Measurements from ENCODE around the gene CREB3L4.
"Not testable (repeated sequence)": the region's sequence is repeated elsewhere in the genome, so short reads cannot be mapped to it uniquely, and the experiment has no call there.

Gene CREB3L4

GRCh38 chr1:154000420-154000819 is 32.7 kb downstream of the CREB3L4 start:
- Histone ChIP-seq H3K9me3 (ENCODE audit: control insufficient read depth, insufficient read depth, low read length) (no peaks in the 10 kb centered on the region), H3K36me3 (ENCODE audit: insufficient read depth, low read length) (no peaks in the 10 kb centered on the region), H3K9ac (ENCODE audit: low read depth, low read length) (no peak overlapping the region), H3K4me1 (ENCODE audit: insufficient read depth, low read length) (no peaks in the 10 kb centered on the region)

- H3K4me1 ChIP-seq (ENCODE audit: insufficient read depth, low read length) = no peaks in the 10 kb centered on the region
- H3K36me3 ChIP-seq (ENCODE audit: insufficient read depth, low read length) = no peaks in the 10 kb centered on the region
- no peak overlapping the region for H3K9ac ChIP-seq (ENCODE audit: low read depth, low read length)
- H3K9me3 ChIP-seq (ENCODE audit: control insufficient read depth, insufficient read depth, low read length) = no peaks in the 10 kb centered on the region
Observed at GRCh38 chr1:154006136-154006535, 38.4 kb downstream of the CREB3L4 start.

- no peaks in the 10 kb centered on the region for H3K36me3 ChIP-seq (ENCODE audit: insufficient read depth, low read length)
- H3K9ac ChIP-seq (ENCODE audit: low read depth, low read length) = no peak overlapping the region
- no peaks in the 10 kb centered on the region for H3K4me1 ChIP-seq (ENCODE audit: insufficient read depth, low read length)
- no peaks in the 10 kb centered on the region for H3K9me3 ChIP-seq (ENCODE audit: control insufficient read depth, insufficient read depth, low read length)
Observed at GRCh38 chr1:154012129-154012528, 44.4 kb downstream of the CREB3L4 start.

GRCh38 chr1:154012543-154012942 is 44.8 kb downstream of the CREB3L4 start:
- not testable (repeated sequence) for H3K4me1 ChIP-seq (ENCODE audit: insufficient read depth, low read length); H3K36me3 ChIP-seq (ENCODE audit: insufficient read depth, low read length); H3K9me3 ChIP-seq (ENCODE audit: control insufficient read depth, insufficient read depth, low read length); H3K9ac ChIP-seq (ENCODE audit: low read depth, low read length)

GRCh38 chr1:154014154-154014907 is 46.6 kb downstream of the CREB3L4 start:
- H3K36me3 ChIP-seq (ENCODE audit: insufficient read depth, low read length) = no peaks in the 10 kb centered on the region
- no peaks in the 10 kb centered on the region for H3K9me3 ChIP-seq (ENCODE audit: control insufficient read depth, insufficient read depth, low read length)
- H3K4me1 ChIP-seq (ENCODE audit: insufficient read depth, low read length) = no peaks in the 10 kb centered on the region
- H3K9ac ChIP-seq (ENCODE audit: low read depth, low read length) = no peak overlapping the region

GRCh38 chr1:154019269-154019668 is 51.6 kb downstream of the CREB3L4 start:
- no peaks in the 10 kb centered on the region for H3K36me3 ChIP-seq (ENCODE audit: insufficient read depth, low read length)
- no peaks in the 10 kb centered on the region for H3K4me1 ChIP-seq (ENCODE audit: insufficient read depth, low read length)
- no peak overlapping the region for H3K9ac ChIP-seq (ENCODE audit: low read depth, low read length)
- no peaks in the 10 kb centered on the region for H3K9me3 ChIP-seq (ENCODE audit: control insufficient read depth, insufficient read depth, low read length)

- no peaks in the 10 kb centered on the region for H3K36me3 ChIP-seq (ENCODE audit: insufficient read depth, low read length)
- no peaks in the 10 kb centered on the region for H3K9me3 ChIP-seq (ENCODE audit: control insufficient read depth, insufficient read depth, low read length)
- H3K4me1 ChIP-seq (ENCODE audit: insufficient read depth, low read length) = no peaks in the 10 kb centered on the region
- no peak overlapping the region for H3K9ac ChIP-seq (ENCODE audit: low read depth, low read length)
Observed at GRCh38 chr1:154019940-154020339, 52.2 kb downstream of the CREB3L4 start.

Measured in ES-I3 (cell line).